GM18499 (cell line): ENCODE results near the gene EMX1.

ENCODE experiments used
- ATAC-seq: cut with Tn5 transposase; IDR thresholded peaks from one replicate; pipeline ENCODE4 v1.9.1; 2021; ENCODE audit warnings: moderate number of reproducible peaks; ENCODE audit not compliant: insufficient read depth, unreplicated experiment

The EMX1 gene

GRCh38 chr2:72917138-72917876 lies at the start of gene EMX1:
Gene EMX1, plus strand, starts transcription at chr2:72917519. Its CDS starts 334 bp downstream, at chr2:72917853.
- ATAC-seq, result no peak

- no peak for ATAC-seq
These were observed 46.3 kb upstream of the EMX1 start for GRCh38 chr2:72871060-72871459.

- ATAC-seq, result no peak
These were observed 45.4 kb upstream of the EMX1 start for GRCh38 chr2:72871880-72872279.

GRCh38 chr2:72883356-72883962 lies 33.9 kb upstream of the EMX1 start:
- no peak for ATAC-seq

- no peak for ATAC-seq
These were observed 30.8 kb upstream of the EMX1 start for GRCh38 chr2:72886505-72887031.

GRCh38 chr2:72887032-72887739 lies 30.1 kb upstream of the EMX1 start, which contains the start of gene SPR:
Gene SPR, plus strand, starts transcription at chr2:72887408. Its CDS starts 25 bp downstream, at chr2:72887433.
- ATAC-seq, result no peak

- no peak for ATAC-seq
These were observed 29.4 kb upstream of the EMX1 start for GRCh38 chr2:72887740-72888437.

GRCh38 chr2:72888438-72889202 lies 28.7 kb upstream of the EMX1 start:
- no peak for ATAC-seq

- ATAC-seq, result no peak
These were observed 27.3 kb upstream of the EMX1 start for GRCh38 chr2:72889991-72890390.

GRCh38 chr2:72891091-72891818 lies 26.1 kb upstream of the EMX1 start:
- ATAC-seq, result no peak

- no peak for ATAC-seq
These were observed 24.7 kb upstream of the EMX1 start for GRCh38 chr2:72892506-72893173.

- ATAC-seq, result peak; percentile 59
These were observed 23.6 kb upstream of the EMX1 start for GRCh38 chr2:72893594-72894319.

GRCh38 chr2:72894514-72894913 lies 22.8 kb upstream of the EMX1 start:
- ATAC-seq, result no peak

- ATAC-seq, result no peak
These were observed 22.2 kb upstream of the EMX1 start for GRCh38 chr2:72895154-72895553.

- no peak for ATAC-seq
These were observed 21.5 kb upstream of the EMX1 start for GRCh38 chr2:72895759-72896281.

- no peak for ATAC-seq
These were observed 20.9 kb upstream of the EMX1 start for GRCh38 chr2:72896446-72896845.

- ATAC-seq, result no peak
These were observed 19.3 kb upstream of the EMX1 start for GRCh38 chr2:72897785-72898584.
